Fibroblast of lung (primary cell): ENCODE results near the gene NOL4L. TPM values are rescaled to one million over a fixed set of nuclear protein-coding genes. Genes with fewer than 3 reads are reported as not detected.

Source experiments
- DNase-seq, 2 donors: peaks; one replicate each; pipeline versions ENCODE4 v3.0.0 to v3.0.0-alpha.2; 2010; ENCODE audit warnings: low read depth in 2 of 2
- H2AFZ ChIP-seq: 2 replicates; pipeline ENCODE4 v1.5.1; 2012; ENCODE audit warnings: low read length, control low read depth, inconsistent platforms
- H3K27ac ChIP-seq: 2 replicates; pipeline ENCODE4 v1.5.1; 2011; ENCODE audit warnings: low read length, control low read depth; ENCODE audit not compliant: insufficient read depth
- H3K27me3 ChIP-seq: 2 replicates; pipeline ENCODE4 v1.5.1; 2011; ENCODE audit warnings: mild to moderate bottlenecking, low read length; ENCODE audit not compliant: control insufficient read depth, insufficient read depth
- H3K36me3 ChIP-seq: 2 replicates; pipeline ENCODE4 v1.5.1; 2011; ENCODE audit warnings: low read length; ENCODE audit not compliant: control insufficient read depth, insufficient read depth
- H3K4me1 ChIP-seq: 2 replicates; pipeline ENCODE4 v1.5.1; 2011; ENCODE audit warnings: low read length; ENCODE audit not compliant: control insufficient read depth, insufficient read depth; ENCODE audit errors: extremely low read depth
- H3K4me2 ChIP-seq: 2 replicates; pipeline ENCODE4 v1.5.1; 2011; ENCODE audit warnings: low read length, control low read depth; ENCODE audit not compliant: insufficient read depth; ENCODE audit errors: extremely low read depth
- H3K4me3 ChIP-seq, 4 experiments: fragments of 200-600 bp in 1 of 4; sonication (generic) in 1 of 4; replicated peaks in 1 of 4; 2 replicates each; pipeline ENCODE4 v1.5.1; 2011 to 2016; ENCODE audit warnings: low read length in 4 of 4, low read depth in 3 of 4, mild to moderate bottlenecking in 3 of 4, control low read depth in 2 of 4, inconsistent platforms in 1 of 4, mixed read lengths in 1 of 4; ENCODE audit not compliant: insufficient read depth in 1 of 4; ENCODE audit errors: control extremely low read depth in 1 of 4
- H3K79me2 ChIP-seq: 2 replicates; pipeline ENCODE4 v1.5.1; 2012; ENCODE audit warnings: mild to moderate bottlenecking, low read length, inconsistent platforms; ENCODE audit not compliant: control insufficient read depth, insufficient read depth
- H3K9ac ChIP-seq: 2 replicates; pipeline ENCODE4 v1.5.1; 2011; ENCODE audit warnings: mild to moderate bottlenecking, low read length, control low read depth; ENCODE audit not compliant: insufficient read depth
- H3K9me3 ChIP-seq: 2 replicates; pipeline ENCODE4 v1.5.1; 2012; ENCODE audit warnings: low read depth, low read length; ENCODE audit not compliant: control insufficient read depth, insufficient read depth
- H4K20me1 ChIP-seq: 2 replicates; pipeline ENCODE4 v1.5.1; 2011; ENCODE audit warnings: low read length; ENCODE audit not compliant: control insufficient read depth, insufficient read depth; ENCODE audit errors: extremely low read depth
- EZH2 ChIP-seq: IDR thresholded peaks from 2 replicates; pipeline ENCODE4 v1.5.1; 2012; ENCODE audit warnings: low read length, control low read depth, mild to moderate bottlenecking; ENCODE audit errors: missing control alignments
- polyA plus RNA-seq, 2 donors: library from polyadenylated mRNA; depleted of rRNA in 1 of 2; stranded (reverse) in 1 of 2; unstranded in 1 of 2; fragments of >200 nt; gene quantifications; 2 replicates each; pipeline ENCODE4 v1.2.1, GENCODE V29; 2011 to 2012; ENCODE audit warnings: missing spikeins in 1 of 2
- total RNA-seq: library from RNA; depleted of rRNA; stranded (reverse); fragments of >200 nt; gene quantifications from 2 replicates; pipeline ENCODE4 v1.2.1, GENCODE V29; 2014
- TF ChIP-seq, protein P1 (sequence below), 2 donors: IDR thresholded peaks in 1 of 2; conservative IDR thresholded peaks in 1 of 2; 1 replicate in 1 of 2; 2 replicates in 1 of 2; pipeline ENCODE4 v1.5.1; 2011 to 2012; ENCODE audit warnings: low read length in 2 of 2, control low read depth in 1 of 2, inconsistent platforms in 1 of 2, low read depth in 1 of 2, mild to moderate bottlenecking in 1 of 2

NOL4L gene
- total and polyA plus RNA-seq, 2 donors (not counting 1 experiment from before 2014, with no cell fraction given), result 3.2 to 4.0 TPM

DNA sequence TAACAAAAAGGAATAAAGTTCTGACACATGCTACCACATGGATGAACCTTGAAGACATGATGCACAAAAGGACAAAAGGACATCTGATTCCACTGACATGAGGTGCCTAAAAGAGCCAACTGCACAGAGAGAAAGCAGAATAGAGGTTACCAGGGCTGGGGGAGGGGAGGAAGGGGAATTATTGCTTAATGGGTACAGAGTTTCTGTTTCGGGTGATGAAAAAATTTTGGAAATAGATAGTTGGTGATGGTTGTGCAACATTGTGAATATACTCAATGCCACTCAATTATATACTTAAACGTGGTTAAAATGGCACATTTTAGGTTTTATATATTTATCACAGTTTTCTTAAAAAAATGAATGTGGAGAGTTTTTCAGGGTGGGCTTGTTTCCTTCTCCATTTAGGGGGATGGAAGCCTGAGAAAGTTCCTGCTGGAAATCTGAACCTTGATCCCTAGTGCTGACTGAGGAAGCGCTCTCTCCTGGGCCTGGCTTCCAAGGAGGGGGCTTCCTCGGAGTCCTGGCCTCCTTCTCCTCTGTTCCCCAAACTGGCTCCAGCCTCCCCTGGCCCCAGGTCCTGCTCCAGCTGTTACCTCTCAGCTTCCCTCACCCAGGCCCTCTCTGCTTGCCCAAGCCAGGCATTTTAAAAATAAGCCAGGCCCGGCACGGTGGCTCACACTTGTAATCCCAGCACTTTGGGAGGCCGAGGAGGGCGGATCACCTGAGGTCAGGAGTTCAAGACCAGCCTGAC is 79.2 kb downstream of the NOL4L start:
- Histone ChIP-seq H3K36me3 (no peaks in the 10 kb centered on the region), H3K27me3 (no peaks in the 10 kb centered on the region), H3K4me3 (no peak overlapping the region), H3K9ac (no peak overlapping the region), H3K79me2 (no peaks in the 10 kb centered on the region), H3K27ac (no peak overlapping the region), H2AFZ (no peak overlapping the region), H3K4me2 (no peak overlapping the region), H3K9me3 (no peaks in the 10 kb centered on the region), H3K4me1 (no peaks in the 10 kb centered on the region), H4K20me1 (no peaks in the 10 kb centered on the region)
- DNase-seq, result no peak
- TF ChIP-seq EZH2, result no peak
- TF ChIP-seq, protein P1, sequence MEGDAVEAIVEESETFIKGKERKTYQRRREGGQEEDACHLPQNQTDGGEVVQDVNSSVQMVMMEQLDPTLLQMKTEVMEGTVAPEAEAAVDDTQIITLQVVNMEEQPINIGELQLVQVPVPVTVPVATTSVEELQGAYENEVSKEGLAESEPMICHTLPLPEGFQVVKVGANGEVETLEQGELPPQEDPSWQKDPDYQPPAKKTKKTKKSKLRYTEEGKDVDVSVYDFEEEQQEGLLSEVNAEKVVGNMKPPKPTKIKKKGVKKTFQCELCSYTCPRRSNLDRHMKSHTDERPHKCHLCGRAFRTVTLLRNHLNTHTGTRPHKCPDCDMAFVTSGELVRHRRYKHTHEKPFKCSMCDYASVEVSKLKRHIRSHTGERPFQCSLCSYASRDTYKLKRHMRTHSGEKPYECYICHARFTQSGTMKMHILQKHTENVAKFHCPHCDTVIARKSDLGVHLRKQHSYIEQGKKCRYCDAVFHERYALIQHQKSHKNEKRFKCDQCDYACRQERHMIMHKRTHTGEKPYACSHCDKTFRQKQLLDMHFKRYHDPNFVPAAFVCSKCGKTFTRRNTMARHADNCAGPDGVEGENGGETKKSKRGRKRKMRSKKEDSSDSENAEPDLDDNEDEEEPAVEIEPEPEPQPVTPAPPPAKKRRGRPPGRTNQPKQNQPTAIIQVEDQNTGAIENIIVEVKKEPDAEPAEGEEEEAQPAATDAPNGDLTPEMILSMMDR (conservative IDR thresholded peaks at IDR 0.05 in 1 of 2, IDR thresholded peaks at IDR 0.05 in 1 of 2; ENCODE audit: low read depth in 1 of 2, low read length in 2 of 2), result no peak

- no peak for TF ChIP-seq EZH2
- TF ChIP-seq, protein P1 (conservative IDR thresholded peaks at IDR 0.05 in 1 of 2, IDR thresholded peaks at IDR 0.05 in 1 of 2; ENCODE audit: low read depth in 1 of 2, low read length in 2 of 2), result no peak
- H3K4me2 ChIP-seq, result no peak overlapping the region
- no peaks in the 10 kb centered on the region for H3K27me3 ChIP-seq
- no peak overlapping the region for H3K9ac ChIP-seq
- no peak overlapping the region for H2AFZ ChIP-seq
- H4K20me1 ChIP-seq, result no peaks in the 10 kb centered on the region
- H3K4me1 ChIP-seq, result no peaks in the 10 kb centered on the region
- no peak overlapping the region for H3K4me3 ChIP-seq
- peak; percentile 44 to 61 for DNase-seq
- H3K79me2 ChIP-seq, result no peaks in the 10 kb centered on the region
- H3K36me3 ChIP-seq, result no peaks in the 10 kb centered on the region
- no peak overlapping the region for H3K27ac ChIP-seq
- no peaks in the 10 kb centered on the region for H3K9me3 ChIP-seq
Observed at GRCh38 chr20:32501709-32502108, 83.4 kb downstream of the NOL4L start.

DNA sequence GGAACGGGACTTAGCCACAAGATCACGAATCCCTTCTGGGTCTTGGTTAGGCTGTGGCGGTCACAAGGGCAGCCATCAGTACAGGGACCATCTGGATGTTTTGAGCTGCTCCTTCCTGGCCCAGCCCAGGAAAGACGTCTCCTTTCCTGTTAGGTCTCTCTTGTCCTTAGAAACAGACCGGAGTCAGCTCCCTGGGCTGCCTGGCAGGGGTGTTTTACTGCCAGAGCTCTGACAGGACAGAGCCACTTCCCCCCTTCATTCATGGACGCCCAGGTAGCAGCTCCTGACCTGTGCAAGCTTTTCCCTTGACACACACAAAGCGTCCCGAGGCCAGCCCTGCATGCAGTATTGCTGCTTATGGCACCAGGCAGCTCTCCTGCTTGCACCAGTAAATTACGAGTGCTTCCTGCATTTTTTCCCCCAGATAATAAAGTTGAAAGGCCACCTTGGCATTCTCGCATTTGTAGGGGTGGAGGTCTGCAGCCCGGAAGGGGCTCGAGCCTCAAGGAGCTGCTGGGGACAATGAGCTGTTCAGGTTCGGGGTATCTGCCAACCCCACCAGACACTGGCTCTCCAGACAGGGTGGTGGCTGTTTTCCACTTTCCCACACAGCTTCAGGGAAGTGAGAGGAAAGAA is 87.4 kb downstream of the NOL4L start:
- peak in 1 of 2 donors; percentile 36 for DNase-seq
- no peaks in the 10 kb centered on the region for H3K79me2 ChIP-seq
- TF ChIP-seq, protein P1 (conservative IDR thresholded peaks at IDR 0.05 in 1 of 2, IDR thresholded peaks at IDR 0.05 in 1 of 2; ENCODE audit: low read depth in 1 of 2, low read length in 2 of 2), result no peak
- no peak for TF ChIP-seq EZH2
- H2AFZ ChIP-seq, result no peak overlapping the region
- no peaks in the 10 kb centered on the region for H3K27me3 ChIP-seq
- no peaks in the 10 kb centered on the region for H3K36me3 ChIP-seq
- no peak overlapping the region for H3K9ac ChIP-seq
- H4K20me1 ChIP-seq, result no peaks in the 10 kb centered on the region
- H3K4me1 ChIP-seq, result no peaks in the 10 kb centered on the region
- no peaks in the 10 kb centered on the region for H3K9me3 ChIP-seq
- no peak overlapping the region for H3K4me2 ChIP-seq
- no peak overlapping the region for H3K27ac ChIP-seq
- H3K4me3 ChIP-seq, result no peak overlapping the region
